ENCODE measurements around the gene COMP. TPM values are rescaled to one million over a fixed set of nuclear protein-coding genes. Genes with fewer than 3 reads are reported as not detected.

COMP gene
- total and polyA plus RNA-seq, 8 donors = 0.05 to 3.7 (median 0.54) TPM

- H3K4me3 ChIP-seq = no peak overlapping the region
- ATAC-seq (no peak), DNase-seq (peak in 1 of 6 donors; percentile 72), FAIRE-seq (no peak)
- WGBS, 2 donors = 95 to 97% methylated on average over 37 to 40 of the region's 40 CpGs
- no peaks in the 10 kb centered on the region for H3K4me1 ChIP-seq
- no peak overlapping the region for H3K27ac ChIP-seq
- TF ChIP-seq, protein P1, sequence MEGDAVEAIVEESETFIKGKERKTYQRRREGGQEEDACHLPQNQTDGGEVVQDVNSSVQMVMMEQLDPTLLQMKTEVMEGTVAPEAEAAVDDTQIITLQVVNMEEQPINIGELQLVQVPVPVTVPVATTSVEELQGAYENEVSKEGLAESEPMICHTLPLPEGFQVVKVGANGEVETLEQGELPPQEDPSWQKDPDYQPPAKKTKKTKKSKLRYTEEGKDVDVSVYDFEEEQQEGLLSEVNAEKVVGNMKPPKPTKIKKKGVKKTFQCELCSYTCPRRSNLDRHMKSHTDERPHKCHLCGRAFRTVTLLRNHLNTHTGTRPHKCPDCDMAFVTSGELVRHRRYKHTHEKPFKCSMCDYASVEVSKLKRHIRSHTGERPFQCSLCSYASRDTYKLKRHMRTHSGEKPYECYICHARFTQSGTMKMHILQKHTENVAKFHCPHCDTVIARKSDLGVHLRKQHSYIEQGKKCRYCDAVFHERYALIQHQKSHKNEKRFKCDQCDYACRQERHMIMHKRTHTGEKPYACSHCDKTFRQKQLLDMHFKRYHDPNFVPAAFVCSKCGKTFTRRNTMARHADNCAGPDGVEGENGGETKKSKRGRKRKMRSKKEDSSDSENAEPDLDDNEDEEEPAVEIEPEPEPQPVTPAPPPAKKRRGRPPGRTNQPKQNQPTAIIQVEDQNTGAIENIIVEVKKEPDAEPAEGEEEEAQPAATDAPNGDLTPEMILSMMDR (IDR thresholded peaks at IDR 0.05) = no peak
- H3K36me3 ChIP-seq = no peaks in the 10 kb centered on the region
- no peaks in the 10 kb centered on the region for H3K27me3 ChIP-seq
- intact Hi-C loops (cut with DNase I) = no loop called here
- H3K9me3 ChIP-seq = no peaks in the 10 kb centered on the region
These were observed 16.2 kb downstream of the COMP start for GRCh38 chr19:18774782-18775444.

GRCh38 chr19:18774107-18774506 lies 17.0 kb downstream of the COMP start:
- TF ChIP-seq, protein P1 (IDR thresholded peaks at IDR 0.05) = no peak
- H3K36me3 ChIP-seq = no peaks in the 10 kb centered on the region
- ATAC-seq = no peak
- no peak for FAIRE-seq
- 88 to 91% methylated on average over 11 of the region's 11 CpGs for WGBS, 2 donors
- H3K4me1 ChIP-seq = no peaks in the 10 kb centered on the region
- intact Hi-C loops (cut with DNase I) = no loop called here
- H3K27ac ChIP-seq = no peak overlapping the region
- peak in 1 of 6 donors; percentile 58 for DNase-seq
- no peaks in the 10 kb centered on the region for H3K27me3 ChIP-seq
- H3K9me3 ChIP-seq = no peaks in the 10 kb centered on the region
- no peak overlapping the region for H3K4me3 ChIP-seq

DNA sequence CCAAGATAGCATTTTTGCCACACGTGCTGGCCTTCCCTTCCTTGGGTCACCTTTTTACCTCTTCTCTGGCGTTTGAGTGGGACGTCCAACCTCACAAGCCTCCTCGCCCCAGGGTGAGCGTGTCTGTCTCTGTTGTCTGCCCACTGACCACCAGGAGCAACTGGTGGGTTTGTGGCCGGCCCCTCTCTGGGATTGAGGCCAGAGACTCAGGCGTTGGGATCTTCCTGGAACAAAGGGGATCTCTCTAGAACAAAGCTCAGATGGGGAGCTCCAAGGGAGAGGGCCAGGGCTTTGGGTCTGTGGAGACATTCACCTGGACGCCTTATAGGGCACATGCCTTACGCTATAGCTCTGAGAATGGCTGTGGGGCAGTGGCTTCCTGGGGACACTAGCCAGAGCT lies 17.4 kb downstream of the COMP start:
- no peak for FAIRE-seq
- Histone ChIP-seq H3K27me3 (no peaks in the 10 kb centered on the region), H3K9me3 (no peaks in the 10 kb centered on the region), H3K27ac (no peak overlapping the region), H3K4me3 (no peak overlapping the region), H3K4me1 (no peaks in the 10 kb centered on the region), H3K36me3 (no peaks in the 10 kb centered on the region)
- TF ChIP-seq, protein P1 (IDR thresholded peaks at IDR 0.05) = no peak
- WGBS, 2 donors = 87 to 91% methylated on average over 9 of the region's 9 CpGs
- intact Hi-C loops (cut with DNase I) = no loop called here
- DNase-seq = no peak
- no peak for ATAC-seq

- FAIRE-seq = no peak
- WGBS, 2 donors = 78 to 80% methylated on average over 25 to 27 of the region's 27 CpGs
- Histone ChIP-seq H3K4me1 (no peaks in the 10 kb centered on the region), H3K27me3 (no peaks in the 10 kb centered on the region), H3K9me3 (no peaks in the 10 kb centered on the region), H3K4me3 (no peak overlapping the region), H3K27ac (no peak overlapping the region), H3K36me3 (no peaks in the 10 kb centered on the region)
- peak in 2 of 6 donors; percentile 40 to 70 for DNase-seq
- peak in 2 of 4 donors; percentile 11 to 39 for ATAC-seq
- TF ChIP-seq, protein P1 (IDR thresholded peaks at IDR 0.05) = no peak
- intact Hi-C loops (cut with DNase I) = no loop called here
These were observed 18.2 kb downstream of the COMP start for GRCh38 chr19:18772620-18773587.

All from pancreas (tissue), 10 donors.